NCI-H1417 (cell line): ENCODE data around the gene SDF2L1.
"Not testable (repeated sequence)": the region's sequence is repeated elsewhere in the genome, so short reads cannot be mapped to it uniquely, and the experiment has no call there.

Source experiments
- DNase-seq, 3 experiments: peaks; one replicate each; lab custom pipeline; 2025; lab: John Stamatoyannopoulos, UW

The SDF2L1 gene

DNA sequence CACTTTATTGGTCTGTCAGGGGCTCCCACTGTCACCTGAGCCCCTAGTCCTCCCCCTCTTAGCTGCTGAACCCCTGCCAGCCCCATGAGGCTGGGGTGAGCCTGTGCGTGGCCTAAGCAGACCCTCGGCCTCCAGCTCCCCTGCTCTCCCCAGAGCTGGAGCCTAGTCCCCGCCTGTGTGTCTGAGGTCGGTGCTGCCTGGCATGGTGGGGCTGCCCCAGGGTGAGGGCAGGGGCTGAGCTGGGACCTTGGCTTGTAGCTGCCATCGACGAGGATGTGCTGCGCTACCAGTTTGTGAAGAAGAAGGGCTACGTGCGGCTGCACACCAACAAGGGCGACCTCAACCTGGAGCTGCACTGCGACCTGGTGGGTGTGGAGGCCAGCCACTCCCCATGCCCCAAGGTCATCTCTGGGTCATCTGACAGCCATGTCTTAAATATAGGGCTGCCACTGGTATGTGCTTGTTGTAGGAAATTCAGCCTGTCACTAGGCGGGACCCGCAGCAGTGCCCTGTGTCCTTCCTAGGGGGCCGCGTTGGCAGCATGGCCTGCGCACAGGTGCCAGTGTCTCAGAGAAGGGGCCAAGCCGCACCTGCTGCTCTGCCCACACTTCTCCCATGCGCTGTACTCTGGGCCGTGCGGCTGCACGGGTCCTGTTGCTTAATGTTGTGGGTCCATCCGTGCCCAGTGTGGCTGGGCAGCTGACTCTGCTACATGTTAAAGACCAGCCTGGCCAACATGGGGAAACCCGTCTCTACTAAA lies 44.7 kb downstream of the SDF2L1 start:
- no peak for DNase-seq

DNA sequence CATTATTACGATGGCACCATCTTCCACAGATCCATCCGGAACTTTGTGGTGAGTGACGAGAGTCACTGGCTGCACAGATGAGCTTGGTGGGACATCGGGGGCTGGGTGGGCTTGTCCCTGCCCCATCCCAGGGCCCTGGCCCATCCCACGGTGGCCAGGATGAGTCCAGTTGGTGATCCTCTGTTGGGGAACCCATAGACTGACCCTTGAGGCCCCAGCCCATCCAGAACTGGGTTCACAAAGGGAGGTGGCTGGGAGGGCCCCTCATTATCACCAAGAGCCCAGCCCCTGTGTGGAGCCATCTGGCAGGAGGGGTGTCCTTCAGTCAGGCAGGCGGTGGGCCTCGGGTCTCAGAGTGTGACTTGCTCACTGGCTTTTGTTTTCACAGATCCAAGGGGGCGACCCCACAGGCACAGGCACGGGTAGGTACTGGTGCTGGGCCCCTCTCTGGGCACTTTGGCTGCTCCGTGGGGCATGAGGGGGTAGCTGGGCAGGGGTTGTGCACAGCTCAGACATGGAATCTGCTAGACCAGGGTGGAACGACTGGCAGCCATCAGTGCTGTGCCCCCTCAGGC lies 45.7 kb downstream of the SDF2L1 start:
- no peak for DNase-seq

DNA sequence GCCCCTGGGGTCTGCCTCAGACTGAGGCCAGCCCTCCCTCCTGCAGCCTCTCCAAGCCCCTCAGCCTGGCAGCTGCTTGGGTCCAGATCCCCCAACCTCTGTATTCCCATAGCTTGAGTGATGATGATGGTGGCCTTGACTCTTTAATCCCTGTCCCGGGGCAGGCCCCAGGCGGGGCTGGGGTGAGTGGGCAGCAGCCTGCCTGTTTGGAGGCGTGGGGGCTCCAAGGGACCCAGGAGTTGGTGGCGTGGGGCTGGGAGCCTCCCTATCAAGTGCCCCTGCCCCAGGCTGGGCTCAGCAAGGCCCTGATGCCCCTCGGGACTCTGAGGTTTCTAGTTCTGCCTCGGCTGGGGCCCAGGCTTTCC lies 46.2 kb downstream of the SDF2L1 start:
- no peak for DNase-seq

DNA sequence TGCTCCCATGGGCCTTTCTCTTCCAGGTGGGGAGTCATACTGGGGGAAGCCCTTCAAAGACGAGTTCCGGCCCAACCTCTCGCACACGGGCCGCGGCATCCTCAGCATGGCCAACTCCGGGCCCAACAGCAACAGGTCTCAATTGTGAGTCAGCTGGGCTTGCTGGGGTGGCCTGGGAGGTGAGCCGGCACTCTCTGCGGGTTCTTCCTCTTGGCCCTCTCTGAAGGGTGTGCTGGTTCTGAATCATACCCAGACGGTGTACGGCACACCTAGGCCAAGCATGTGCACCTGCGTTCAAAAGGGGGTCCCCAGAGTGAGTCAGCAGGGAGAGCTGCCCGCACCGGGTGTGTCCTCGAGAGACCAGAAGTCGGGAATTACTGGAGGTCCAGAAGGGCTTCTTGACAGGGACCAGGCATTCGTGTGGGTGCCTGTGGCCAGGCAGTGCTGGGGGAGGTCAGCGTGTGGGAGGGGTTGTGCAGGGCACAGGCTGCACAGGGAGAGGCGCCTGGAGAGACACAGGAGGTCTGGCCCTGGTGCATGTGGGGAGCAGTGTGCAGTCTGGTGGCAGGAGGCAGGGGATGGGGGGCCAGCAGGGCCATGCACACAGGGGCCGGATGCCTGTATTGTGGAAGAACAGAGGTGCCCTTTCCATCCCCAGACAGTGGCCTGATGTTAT lies 46.7 kb downstream of the SDF2L1 start:
- no peak for DNase-seq

DNA sequence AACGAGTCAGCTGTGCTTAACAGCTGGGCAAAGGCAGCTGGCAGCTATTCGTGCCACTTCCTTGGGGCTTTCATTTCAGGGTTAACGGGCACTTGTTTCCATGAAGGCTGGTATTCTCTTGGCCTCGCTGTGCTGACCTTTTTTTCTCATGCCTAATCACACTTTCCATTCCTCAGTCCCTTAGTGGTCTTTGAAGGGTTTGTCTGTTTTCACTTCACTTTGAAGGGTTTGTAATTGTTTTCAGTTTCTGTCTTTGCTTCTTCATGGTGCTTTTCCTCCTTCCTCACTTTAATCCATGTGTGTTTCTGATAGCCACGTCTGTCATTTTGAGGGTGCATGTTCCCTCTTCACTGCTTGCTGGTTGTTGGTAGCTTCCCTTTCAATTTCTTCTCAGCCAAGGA lies 48.3 kb downstream of the SDF2L1 start:
- no peak for DNase-seq

DNA sequence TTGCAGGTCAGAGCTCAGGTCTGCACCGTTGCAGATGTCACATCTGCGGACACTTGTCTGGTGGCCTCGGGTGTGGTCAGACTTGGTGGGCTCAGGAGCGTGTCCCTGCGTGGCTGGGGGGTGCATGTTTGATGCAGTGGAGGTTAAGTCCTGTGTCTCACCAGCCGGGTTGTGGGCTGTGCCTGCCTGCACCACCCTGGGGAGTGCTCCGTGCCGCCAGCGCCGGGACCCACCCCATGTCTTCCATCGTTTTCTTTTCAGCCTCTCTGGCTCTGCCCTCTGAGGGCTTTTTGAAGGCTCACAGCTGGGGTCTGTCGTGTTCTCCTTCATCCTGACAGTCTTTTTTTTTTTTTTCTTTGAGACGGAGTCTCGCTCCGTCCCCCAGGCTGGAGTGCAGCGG lies 49.7 kb downstream of the SDF2L1 start:
- DNase-seq: no peak

DNA sequence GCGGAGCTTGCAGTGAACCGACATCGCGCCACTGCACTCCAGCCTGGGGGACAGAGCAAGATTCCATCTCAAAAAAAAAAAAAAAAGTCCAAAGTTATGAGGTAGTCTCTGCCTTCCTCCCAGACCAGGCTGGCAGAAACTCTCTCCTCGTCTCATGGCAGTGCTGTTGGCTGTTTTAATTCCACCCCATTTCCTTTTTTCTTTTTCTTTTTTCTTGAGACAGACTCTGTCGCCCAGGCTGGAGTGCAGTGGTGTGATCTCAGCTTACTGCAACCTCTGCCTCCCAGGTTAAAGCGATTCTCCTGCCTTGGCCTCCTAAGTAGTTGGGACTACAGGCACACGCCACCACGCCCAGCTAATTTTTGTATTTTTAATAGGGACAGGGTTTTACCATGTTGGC lies 50.8 kb downstream of the SDF2L1 start:
- DNase-seq: not testable (repeated sequence)

DNA sequence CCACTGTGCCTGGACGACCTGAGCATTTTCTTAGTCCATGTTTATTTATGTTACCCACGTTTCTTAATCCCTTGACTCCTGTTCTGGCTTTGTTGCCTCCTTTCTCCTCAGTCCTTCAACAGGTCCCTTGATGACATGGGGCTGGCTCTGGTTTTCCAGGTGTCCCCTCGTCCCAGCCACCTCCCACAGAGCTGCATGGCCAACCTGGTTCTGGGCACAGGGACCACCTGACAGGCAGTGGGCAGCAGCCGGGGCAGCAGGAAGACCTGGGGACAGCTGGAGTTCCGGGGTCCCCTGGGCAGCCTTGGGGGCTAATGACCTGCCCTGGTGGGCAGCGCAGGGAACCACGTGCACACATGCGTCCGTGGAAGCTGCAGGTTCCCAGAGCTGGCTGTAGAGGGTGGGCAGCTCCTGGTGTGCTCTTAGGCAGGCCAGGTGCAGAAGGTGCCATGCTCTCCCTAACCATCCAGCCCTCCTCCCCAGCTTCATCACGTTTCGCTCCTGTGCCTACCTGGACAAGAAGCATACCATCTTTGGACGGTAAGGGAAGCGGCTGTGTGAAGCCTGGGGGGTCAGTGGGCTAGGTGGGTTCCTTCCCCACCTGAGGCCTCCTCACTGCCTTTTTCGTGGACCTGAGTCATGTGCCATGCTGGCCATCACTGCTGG lies 51.4 kb downstream of the SDF2L1 start:
- DNase-seq: no peak
